ENCODE measurements around the gene ENTHD1.

The ENTHD1 gene

DNA sequence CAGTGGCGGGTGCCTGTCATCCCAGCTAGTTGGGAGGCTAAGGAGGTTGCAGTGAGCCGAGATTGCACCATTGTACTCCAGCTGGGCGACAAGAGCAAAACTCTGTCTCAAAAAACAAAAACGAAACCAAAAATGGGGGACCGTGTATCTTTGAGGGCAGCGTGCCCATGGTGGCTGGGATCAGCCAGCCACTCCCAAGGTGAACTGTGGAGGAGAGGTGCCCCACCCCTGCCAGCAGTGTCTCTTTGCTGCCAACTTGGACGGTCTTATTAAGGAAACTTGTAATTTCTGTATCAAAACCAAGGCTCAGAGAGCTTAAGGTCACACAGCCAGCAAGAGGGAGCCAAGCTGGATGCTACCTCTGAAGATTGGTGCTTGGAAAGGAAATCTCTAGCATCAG, 175.4 kb downstream of the ENTHD1 start:
- H3K4me3 ChIP-seq (ENCODE audit: low read depth, low read length): no peak overlapping the region

DNA sequence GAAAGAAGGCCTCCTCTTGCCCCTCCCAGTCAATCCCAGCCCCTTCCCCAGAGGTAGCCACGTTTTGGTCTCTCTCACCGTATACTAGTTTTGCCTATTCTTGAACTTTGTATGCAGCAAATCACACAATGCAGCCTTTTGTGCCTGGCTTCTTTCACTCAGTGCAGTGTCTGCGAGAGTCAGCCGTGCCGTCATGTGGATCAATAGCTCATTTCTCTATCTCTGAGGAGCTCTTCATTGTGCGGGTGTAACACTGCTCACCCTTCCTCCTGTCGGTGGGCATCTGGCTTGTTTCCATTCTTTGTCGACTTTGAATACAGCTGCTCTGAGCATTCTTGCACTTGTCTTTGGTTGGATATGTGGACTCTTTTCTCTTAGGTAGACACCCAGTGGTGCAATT, 176.5 kb downstream of the ENTHD1 start:
- no peak overlapping the region for H3K4me3 ChIP-seq (ENCODE audit: low read depth, low read length)

GRCh38 chr22:39716534-39716933, 177.0 kb downstream of the ENTHD1 start:
- H3K4me3 ChIP-seq (ENCODE audit: low read depth, low read length): no peak overlapping the region

GRCh38 chr22:39715778-39716495, 177.6 kb downstream of the ENTHD1 start:
- no peak overlapping the region for H3K4me3 ChIP-seq (ENCODE audit: low read depth, low read length)

DNA sequence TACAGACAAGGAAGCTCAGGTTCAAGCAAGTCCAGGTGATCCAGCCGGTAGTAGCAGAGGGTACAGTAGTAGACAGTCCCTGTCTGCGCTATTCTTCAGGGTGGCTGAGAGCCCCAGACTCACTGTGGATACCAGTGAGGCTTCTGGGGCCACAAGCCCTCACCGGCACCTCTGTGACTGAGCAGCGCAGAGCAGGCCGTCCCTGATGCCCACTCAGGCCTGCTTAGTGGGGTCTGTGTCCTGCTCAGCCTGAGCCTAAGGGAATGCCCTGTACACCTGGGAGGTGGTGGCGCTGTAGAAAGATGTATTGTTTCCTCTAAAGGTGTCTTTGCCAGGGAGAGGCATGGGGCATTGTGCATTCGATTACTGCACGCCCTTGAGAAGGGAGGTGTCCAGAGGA, 179.2 kb downstream of the ENTHD1 start:
- no peak overlapping the region for H3K4me3 ChIP-seq (ENCODE audit: low read depth, low read length)

GRCh38 chr22:39713799-39714290, 179.7 kb downstream of the ENTHD1 start:
- no peak overlapping the region for H3K4me3 ChIP-seq (ENCODE audit: low read depth, low read length)

GRCh38 chr22:39712751-39713525, 180.6 kb downstream of the ENTHD1 start:
- H3K4me3 ChIP-seq (ENCODE audit: low read depth, low read length): no peak overlapping the region

DNA sequence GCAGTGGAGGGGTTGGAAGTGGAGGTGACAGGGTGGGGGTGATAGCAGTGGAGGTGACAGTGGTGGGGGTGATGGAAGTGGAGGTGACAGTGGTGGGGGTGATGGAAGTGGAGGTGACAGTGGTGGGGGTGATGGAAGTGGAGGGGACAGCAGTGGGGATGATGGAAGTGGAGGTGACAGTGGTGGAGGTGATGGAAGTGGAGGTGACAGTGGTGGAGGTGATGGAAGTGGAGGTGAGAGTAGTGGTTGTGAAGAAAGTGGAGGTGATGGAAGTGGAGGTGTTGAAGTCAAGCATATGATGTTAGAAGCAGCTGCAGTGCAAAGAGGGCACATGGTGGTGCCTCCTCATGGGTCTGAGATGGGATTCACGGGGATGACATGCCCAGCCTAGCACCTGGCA, 181.5 kb downstream of the ENTHD1 start:
- H3K4me3 ChIP-seq (ENCODE audit: low read depth, low read length): no peak overlapping the region

- no peak overlapping the region for H3K4me3 ChIP-seq (ENCODE audit: low read depth, low read length)
These were observed 183.0 kb downstream of the ENTHD1 start for GRCh38 chr22:39710380-39711150.

DNA sequence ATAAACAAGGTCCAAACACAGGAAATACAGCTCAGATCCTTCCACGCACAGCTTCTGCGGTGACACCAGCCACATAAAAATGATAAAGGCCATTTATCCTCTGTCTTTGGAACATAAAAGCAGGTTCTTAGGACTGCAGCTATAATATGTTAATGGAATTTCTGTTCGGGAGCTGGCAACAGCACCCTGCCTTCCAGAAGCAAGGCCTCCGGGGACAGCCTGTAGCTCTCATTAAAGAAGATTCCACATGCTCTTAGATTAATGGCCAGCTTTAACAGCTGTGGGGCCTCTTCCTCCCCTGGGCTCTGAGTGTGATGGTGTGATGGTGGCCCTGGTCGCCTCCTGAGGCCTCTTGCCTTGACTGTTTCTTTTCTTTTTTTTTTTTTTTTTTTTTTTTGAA, 185.7 kb downstream of the ENTHD1 start:
- no peak overlapping the region for H3K4me3 ChIP-seq (ENCODE audit: low read depth, low read length)

DNA sequence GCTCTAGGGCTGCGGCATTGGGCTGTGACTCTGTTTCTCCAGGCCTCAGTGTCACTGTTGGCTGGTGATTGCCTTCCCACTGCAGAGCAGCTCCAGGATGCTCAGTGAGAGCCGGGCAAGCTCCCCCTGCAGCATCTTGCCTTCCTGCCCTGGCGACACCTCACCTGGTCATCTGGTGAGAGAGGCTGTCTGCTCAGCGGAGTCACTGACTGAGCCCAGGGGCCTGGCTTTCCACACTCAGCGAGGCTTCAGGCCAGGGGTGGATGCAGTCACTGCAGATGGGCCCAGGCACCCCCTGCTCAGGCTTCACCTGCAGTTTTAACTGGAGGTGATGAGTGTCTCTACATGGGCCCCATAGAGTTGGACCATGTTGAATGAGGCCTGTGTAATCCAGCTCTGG, 186.2 kb downstream of the ENTHD1 start:
- no peak overlapping the region for H3K4me3 ChIP-seq (ENCODE audit: low read depth, low read length)

DNA sequence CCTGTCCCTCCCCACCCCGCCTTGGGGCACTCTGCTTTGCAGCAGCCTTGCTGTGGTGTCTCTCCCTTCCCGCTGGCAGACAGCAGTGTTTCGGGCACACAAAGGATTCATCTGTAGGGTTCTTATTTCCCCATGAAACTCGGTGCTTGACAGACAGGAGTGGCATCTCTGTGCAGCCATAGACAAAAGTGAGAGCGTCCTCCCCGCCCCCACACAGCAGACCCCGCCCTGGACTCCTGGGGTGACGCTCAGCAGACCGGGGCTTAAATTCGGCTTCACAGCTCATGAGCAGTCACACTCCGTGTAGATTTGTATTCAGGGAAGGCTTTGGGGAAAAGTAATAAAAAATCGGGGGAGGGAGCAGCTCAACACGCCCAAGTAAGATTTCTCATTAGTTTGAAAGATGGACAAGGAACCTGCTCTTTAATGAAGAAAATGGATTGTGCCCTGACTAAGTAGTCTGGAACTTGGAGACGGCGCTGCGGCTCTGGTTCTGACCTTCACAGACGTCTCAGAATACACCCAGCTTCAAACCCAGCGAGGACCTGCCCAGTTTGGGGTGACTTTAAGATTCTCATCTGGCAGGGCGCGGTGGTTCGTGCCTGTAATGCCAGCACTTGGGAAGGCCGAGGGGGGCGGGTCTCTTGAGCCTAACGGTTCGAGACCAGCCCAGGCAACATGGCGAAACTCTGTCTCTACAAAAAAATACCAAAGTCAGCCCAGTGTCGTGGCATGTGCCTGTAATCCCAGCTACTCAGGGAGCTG, 187.0 kb downstream of the ENTHD1 start:
- H3K4me3 ChIP-seq (ENCODE audit: low read depth, low read length): no peak overlapping the region

DNA sequence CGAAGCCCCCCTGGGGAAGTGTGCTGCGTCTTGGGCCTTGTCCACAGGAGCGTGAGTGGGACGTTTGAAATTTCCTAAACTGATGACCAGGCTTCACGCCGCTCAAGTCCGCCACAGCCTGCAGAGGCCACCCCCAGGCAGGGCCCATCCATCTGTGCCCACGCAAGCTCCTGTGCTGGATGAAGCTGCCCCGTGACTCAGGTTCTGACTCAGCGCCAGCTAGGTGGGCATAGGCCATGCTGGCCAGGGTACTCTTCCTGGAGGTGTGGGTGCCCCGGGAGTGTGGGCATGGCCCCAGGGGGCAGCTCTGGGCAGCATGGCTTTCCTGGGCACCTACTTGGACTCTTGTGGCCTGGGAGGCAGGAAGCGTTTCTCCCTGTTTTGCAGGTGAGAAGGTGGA, 188.2 kb downstream of the ENTHD1 start:
- H3K4me3 ChIP-seq (ENCODE audit: low read depth, low read length): no peak overlapping the region

GRCh38 chr22:39703928-39704639, 189.5 kb downstream of the ENTHD1 start:
- no peak overlapping the region for H3K4me3 ChIP-seq (ENCODE audit: low read depth, low read length)

GRCh38 chr22:39703091-39703490, 190.5 kb downstream of the ENTHD1 start:
- H3K4me3 ChIP-seq (ENCODE audit: low read depth, low read length): no peak overlapping the region

GRCh38 chr22:39700565-39700964, 193.0 kb downstream of the ENTHD1 start:
- no peak overlapping the region for H3K4me3 ChIP-seq (ENCODE audit: low read depth, low read length)

GRCh38 chr22:39699631-39700360, 193.8 kb downstream of the ENTHD1 start:
- no peak overlapping the region for H3K4me3 ChIP-seq (ENCODE audit: low read depth, low read length)

- no peak overlapping the region for H3K4me3 ChIP-seq (ENCODE audit: low read depth, low read length)
These were observed 195.7 kb downstream of the ENTHD1 start for GRCh38 chr22:39697790-39698430.

- no peak overlapping the region for H3K4me3 ChIP-seq (ENCODE audit: low read depth, low read length)
These were observed 199.5 kb downstream of the ENTHD1 start for GRCh38 chr22:39693943-39694500.

Measured in iPS-11a (cell line).